ENCODE data around the gene HYDIN. TPM values are rescaled to one million over a fixed set of nuclear protein-coding genes. Genes with fewer than 3 reads are reported as not detected.
A peak's percentile ranks its signal among the peaks of the same experiment; 100 is the strongest.
"Not testable (repeated sequence)": the region's sequence is repeated elsewhere in the genome, so short reads cannot be mapped to it uniquely, and the experiment has no call there.

Gene HYDIN
- polyA plus RNA-seq, 1 donor = 18.6 TPM

DNA sequence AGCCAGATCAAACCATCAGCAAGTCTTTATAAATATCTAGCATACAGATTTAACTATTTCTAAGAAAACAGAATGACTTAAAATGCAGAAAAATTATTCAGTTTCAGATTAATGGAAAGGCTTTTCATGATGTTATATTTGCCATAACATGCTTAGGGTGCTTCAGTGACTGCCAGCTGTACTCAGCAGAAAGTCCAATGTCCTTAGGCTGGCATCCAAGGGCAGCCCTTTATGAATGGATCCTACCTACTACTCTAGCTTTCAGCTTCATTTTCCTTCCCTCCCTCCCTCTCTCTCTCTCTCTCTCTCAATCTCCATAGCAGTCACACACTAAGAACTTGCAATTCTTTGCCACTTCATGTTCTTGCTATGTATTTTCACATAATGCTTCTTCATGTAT, 124.6 kb downstream of the HYDIN start:
- not testable (repeated sequence) for DNase-seq

DNA sequence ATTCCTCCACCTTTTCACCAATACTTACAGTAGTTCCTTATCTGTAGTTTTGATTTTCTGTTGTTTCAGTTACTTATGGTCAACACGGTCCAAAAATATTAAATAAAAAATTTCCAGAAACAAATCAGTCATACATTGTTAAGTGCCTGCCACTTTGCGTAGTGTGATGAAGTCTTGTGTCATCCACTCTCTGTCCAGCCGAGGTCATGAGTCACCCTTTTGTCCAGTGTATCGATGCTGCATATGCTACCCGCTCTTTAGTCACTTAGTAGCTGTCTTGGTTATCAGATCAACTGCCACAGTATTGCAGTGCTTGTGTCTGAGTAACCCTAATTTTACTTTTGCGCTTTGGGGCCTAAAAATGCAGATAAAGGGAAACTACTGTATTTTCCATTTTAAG, 146.9 kb downstream of the HYDIN start:
- DNase-seq = not testable (repeated sequence)

DNA sequence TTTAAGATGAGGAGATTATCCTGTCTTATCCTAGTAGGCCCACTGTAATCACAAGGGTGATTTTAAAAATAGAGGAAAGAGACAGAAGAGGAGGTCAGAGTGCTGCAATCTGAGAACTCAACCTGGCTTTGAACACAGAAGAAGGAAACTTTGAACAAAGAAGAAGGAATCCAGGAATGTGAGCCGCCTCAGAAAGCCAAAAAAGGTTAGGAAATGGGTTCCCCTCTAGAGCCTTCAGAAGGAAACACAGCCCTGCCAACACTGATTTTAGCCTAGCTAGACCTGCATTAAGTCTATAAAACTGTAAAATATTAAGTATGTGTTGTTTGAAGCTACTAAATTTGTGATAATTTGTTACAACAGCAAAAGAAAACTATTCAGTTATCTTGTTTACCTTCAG, 149.7 kb downstream of the HYDIN start:
- DNase-seq = not testable (repeated sequence)

DNA sequence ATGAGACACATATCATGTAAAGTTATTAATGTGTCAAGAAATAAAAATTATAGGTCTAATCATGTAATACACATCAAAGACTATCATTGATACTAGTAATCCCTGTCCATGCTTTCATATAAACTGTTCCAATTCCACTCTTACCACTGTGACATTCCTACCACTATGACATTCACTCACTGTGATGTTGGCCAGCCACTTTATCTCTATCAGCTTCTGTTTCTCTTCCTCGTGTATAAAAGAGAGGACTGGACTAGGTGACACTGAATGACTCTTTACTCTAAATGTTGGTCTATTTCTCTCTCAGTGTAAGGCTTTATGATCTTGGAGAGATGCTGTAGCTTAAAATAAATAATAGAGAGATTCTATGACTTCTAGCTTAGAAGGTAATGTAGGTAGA, 150.3 kb downstream of the HYDIN start:
- not testable (repeated sequence) for DNase-seq

DNA sequence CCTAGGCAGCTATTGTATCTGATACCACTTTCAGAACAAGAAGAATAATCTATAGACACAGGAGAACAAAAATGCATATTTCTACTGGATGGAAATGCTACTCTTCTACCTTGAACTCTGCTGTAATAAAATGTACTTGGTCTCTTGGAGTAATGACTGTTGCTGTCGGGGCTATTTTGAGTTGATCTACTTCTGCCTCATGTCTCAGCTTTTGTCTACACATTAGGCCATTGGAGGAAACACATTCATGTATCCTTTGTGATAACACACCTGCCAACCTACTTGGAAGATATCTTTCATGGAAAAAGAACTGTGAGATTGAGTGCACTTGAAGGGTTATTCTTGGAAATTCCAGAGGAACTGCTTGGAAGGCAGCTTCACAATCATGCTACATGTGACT, 159.9 kb downstream of the HYDIN start:
- not testable (repeated sequence) for DNase-seq

DNA sequence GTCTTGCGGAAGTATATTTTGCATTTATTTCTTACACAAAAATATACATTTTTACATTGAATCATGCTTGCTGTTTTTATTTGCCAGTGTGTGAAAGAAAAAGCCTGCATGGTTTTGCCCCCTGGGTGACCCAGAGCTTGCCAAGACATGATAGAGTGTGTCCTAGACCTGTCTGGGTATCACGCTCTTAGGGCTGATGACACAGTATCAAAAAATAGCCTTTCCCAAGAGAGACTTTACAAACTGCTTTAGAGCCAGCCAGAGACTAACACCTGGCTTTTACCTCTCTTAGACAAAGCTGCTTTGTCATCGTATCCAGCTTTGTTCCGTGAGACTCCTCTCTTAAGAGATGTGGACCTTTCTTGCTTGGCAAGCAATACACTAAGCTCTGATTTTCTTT, 160.7 kb downstream of the HYDIN start:
- not testable (repeated sequence) for DNase-seq

DNA sequence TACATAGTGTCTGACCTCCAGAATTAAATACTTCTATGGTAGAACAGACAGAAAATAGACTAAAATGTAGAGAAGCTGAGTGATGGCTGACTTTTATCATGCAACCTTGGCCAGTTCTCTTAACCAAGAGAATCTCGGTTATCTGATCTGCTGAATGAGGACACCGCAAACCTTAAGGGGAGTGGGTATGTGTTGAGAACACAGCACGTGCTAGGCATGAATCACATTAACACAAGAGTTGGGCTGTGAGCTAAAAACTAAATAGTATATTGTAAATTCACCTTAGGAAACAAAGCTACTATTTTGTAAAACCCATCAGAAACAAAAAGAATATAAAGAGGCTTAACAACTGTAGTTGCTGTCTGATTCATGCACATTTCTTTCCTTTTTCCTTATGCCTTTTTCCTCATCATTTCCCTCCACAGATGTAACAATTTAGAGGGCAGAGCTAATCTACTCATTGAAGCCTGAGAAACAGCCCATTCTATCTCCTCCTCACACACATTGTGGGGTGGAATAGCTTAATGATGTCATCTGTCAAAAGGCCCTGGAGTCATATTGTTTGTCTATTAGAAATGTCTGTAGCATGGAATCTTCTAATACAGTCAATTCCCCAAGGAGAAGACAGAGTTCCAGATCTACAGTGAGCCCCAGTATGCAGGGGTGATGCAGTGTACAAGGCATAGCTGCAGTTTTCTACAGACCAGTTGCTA, 176.5 kb downstream of the HYDIN start:
- DNase-seq = not testable (repeated sequence)

DNA sequence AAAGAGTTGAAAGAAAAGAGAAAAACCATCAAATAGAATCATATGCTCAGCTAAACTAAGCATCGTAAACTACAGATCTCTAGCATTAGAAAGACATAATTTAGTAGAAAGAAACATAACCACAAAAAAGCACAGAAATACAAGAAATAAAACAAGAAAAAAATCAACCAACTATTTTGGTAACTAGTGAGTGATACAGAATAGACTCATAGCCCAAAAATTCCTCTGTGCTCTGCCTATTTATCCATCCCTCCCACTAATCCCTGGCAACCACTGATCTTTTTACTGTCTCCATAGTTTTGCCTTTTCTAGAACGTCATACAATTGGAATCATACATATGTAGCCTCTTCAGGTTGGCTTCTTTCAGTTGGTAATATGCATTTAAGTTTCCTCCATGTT, 180.2 kb downstream of the HYDIN start:
- DNase-seq = not testable (repeated sequence)

DNA sequence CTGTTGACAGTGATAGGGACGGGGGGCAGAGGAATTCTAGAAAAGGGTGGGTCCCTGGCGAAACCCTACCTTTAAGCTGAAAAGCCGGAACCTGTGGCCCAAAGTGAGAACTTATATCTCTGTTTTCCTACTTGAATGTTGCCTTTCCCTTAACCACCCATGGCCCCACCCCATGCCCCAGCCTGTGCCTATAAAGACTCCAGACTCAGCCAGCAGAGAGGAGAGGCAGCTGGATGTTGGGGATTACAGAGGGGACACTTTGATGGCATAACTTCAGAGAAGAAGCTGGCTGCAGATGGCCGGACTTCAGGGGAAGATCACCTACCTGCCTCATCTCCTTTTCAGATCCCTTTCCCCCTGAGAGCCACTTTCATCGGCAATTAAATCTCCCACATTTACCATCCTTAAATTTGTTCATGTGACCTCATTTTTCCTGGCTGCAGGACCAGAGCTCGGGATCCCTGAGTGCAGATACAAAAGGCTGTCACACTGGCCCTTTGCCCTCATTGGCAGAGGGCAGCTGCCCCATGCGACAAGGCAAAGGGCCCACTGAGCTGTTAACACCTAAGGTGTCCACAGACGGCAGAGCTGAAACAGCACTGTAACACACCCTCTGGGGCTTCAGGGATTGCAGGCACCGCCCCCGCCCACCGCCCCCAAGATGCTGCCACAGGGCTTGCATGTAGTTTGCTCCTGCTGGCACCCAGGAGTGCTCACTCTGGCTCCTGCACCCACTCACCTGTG, 191.0 kb downstream of the HYDIN start:
- DNase-seq = not testable (repeated sequence)

DNA sequence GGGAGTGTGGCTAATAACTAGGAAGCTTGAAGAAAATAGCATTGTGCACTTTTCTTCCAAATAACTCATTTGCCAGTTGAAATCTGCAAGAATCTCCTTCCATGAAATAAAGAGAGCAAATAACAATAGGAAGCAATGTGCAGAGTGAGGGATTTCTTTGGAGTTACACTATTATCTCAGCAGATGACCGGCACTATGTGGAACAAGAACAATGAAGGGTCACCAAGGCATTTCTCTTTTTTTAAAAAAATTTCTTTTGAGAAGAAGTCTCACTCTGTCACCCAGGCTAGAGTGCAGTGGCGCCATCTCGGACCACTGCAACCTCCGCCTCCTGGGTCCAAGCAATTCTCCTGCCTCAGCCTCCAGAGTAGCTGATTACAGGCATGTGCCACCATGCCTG, 192.1 kb downstream of the HYDIN start:
- DNase-seq = not testable (repeated sequence)

DNA sequence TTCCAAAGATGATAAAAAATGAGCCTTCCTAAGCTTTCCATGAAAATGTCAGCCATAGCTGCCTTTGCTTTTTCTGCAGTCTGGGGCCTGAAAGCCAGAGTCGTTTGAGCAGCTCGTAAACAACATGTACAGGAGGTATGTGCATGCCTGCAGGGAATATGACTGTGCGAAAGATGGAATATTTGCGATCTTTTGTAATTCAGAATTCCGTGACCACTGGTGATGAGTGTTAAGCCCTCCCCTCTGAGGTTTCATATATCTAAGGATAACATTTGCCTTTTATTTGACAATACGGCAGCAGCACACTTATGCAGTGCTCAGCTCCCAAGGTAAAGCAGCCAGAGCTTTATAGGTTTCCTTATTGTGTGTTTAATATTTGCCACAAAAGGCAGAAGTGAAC, 192.5 kb downstream of the HYDIN start:
- DNase-seq = not testable (repeated sequence)

DNA sequence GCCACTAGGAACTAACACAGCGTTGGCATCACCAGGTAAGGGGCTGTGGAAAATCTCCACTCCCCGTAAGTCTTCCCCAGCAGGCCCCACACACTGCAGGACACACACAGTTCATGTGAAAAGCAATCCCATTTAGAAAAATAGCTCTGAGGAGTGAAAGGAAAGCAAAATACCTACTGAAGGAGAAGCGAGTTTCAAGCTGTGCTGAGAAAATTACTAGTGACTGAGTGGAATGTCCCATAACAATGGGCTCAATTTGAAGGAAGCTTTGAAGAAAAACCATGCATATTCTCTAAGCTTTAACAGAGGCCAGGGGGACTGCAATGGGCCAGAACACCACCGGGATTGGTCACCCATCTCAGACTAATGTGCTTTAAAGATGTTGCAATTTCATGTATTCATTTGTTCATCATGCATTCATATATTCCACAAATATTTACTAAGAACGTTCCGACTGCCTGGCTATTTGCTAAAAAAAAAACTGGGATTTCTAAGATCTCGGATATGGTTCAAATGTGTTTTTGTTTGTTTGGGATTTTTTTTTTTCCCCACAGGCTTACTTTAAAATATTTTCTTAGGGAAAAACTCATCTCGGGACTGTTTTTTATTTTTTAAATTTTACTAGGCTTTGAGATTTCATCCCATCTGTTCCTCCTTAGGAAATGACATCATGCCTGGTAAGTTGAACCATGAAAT, 202.3 kb downstream of the HYDIN start:
- DNase-seq = not testable (repeated sequence)

DNA sequence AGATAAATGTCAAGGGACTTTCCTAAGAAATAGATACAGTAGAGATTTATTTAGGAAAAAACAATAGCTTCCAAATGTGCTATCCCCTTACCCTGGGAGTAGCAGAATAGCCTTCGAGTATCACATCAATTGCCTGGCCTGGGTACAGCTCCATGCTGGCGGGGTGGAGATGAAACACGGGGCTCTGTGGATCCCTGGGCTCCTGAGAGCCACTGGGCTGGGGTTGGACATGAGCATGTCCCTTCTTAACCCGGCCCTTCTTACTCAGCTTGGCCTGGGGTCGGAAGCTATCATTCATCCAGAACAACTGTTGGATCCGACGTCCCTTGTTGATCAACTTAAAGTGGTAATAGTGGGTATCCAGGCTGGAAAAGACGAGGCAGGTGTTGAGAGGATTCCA, 203.0 kb downstream of the HYDIN start:
- DNase-seq = not testable (repeated sequence)

DNA sequence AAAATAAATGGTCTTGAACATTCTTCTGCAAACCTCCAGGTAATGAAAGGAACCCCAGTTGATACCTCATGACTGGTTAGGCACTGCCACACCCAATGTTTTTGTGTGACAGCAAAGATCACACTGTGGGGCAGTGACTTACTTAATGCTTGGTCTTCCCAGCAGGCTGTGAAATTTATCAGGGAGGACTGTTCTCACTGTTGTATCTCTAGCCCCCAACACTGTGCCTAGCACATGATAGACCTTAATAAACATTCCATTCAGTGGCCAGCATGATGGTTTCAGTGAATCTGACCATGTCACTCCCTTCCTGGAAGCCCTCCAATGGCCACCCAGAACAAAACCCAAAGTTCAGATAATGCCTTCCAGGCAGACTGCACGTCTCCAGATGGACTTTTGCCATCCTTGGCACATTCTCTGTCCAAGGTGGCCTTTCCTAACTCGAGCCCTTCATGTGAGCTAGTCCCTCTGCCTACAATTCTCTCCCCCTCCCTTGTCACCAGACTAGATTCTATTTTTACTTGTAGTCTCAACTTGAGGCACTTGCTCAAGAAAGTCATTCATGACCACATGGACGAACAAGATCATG, 206.6 kb downstream of the HYDIN start:
- DNase-seq = not testable (repeated sequence)

DNA sequence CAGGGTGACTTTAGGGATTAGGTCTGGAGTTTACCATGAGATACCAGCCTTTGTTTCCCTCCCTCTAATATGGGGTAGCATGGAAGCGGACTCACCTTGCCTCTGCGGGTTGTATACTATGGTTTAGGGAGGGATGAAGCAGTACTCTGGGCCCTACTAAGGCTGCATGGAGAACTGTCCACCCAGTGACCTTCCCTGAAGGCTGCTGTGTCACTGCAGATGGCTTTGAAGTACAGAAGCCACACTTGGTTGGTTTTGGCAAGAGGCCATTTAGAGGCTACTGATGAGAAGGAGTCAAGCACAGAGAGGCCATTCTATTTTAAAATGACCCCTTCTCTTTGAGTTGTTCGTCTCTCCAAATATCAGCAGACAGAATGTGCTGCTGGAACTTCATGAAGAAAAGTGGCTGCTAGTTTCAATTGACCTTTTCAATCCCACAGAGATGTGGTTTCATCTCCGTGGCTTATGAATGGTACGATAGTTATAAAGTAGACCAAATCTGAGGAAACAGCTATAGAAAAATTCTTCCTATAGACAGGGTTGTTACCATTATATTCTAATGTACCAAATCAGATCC, 208.5 kb downstream of the HYDIN start:
- not testable (repeated sequence) for DNase-seq

DNA sequence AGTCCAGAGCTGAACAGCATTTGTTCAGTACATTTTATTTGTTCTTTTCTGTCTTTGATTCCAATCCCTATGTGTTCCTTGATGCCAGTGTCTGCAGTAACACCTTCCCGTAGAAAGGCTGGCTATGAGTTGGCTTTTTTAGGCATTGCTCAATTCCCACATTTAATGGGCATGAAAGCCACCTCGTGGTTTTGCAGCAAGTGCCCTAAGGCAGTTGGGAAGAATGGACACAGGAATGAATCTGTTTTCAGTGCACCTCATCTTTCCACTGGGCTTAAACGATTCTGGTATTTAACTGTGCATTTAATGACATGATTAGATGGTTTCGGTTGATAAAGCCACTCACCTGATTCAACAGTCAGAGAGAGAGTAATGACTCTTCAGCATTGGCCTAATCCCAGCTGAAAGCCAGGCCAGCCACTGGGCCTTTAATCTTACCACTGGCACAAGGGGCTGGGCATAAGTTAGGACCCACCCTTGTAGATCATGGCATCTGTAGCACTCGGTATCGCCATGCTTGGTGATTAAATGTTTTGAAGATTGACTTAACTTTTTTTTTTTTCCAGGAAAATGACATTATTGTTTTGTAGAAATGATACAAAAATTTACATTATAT, 211.3 kb downstream of the HYDIN start:
- not testable (repeated sequence) for DNase-seq

DNA sequence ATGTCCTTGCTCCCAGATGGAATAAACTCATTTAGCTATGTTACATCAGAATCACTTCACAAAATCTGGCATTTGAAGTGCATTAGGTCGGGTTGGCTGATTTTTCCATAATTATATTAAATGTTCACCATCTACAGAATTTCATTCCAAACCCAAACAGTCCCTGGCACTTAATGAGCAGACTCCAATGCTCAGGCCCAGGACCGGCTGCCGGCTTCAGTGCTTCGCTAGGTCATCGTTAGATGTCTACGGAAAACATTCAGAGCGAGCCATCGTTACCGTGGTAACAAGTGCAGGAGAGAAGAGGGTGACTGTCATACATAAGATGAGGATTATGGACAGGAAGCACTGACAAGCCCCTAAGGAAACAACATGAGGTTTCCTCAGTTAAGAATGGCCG, 215.1 kb downstream of the HYDIN start:
- DNase-seq = not testable (repeated sequence)

DNA sequence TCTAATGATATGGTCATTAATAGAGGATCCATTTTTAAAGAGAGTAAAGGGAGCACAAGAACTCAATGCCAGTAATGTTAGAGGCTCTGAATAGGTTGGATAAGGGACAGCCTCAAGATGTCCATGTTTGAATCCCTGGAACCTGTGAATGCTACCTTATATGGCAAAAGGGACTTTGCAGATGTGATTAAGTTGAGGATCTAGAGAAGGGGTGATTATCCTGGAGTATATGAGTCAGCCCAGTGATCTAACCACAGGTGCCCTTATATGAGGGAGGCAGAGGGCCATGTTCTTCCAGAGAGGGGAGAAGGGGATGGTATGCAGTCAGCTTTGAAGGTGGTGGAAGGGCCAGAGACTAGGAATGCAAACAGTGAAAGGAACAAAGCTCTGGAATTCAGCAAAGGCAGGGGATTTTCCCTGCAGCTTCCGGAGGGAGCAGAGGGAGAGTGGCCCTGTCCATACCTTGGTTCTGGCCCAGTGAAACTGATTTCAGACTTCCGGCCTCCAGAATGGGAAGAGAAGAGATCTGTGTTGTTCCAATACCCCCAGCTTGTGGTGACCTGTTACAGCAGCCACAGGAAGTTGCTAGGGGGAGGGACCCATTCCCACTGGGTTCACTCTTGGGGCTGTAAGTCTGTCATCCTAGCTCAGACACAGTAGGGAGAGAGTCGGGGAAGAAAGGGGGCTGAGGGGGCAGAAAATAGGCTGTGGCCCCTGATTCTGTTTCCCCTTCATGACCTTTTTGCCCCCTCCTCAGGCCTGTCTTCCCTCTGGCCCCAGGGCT, 220.9 kb downstream of the HYDIN start:
- not testable (repeated sequence) for DNase-seq

DNA sequence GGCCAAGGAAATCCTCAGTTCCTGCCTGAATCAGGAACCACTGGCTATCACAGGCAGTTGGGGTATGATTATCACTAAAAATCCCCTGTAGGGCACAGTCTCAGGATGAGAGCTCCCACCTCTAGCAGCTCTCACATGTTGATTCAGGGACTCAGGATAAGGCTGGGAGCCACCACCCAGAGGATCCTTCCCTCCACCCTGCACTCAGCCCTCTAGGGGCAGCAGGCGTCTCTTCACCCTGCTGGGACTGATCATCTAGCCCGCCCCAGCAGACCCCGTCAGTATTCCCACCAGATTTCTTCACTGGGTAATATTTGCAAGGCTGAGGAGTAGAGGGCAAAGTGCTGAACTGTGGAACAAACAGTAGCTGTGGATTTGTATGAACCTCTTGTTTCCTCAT, 224.0 kb downstream of the HYDIN start:
- DNase-seq = not testable (repeated sequence)

DNA sequence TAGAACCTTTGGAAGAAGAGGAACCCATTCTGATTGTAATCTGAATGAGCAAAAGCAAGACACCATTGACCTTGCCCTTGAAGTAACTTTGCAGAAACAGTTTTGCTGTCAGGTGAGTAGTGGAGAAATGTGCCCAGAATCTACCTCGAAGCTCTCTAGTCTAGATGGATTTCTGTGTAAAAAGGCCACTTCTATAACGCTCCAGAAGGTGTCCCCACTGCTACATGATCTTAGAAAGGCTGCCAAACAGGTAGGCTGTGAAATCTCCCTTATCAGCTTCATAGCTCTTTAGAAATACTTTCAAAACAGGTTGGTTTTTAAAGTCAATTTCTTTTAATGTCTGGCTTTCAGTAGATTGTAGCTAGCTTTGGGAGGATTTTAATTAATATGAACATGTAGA, 230.8 kb downstream of the HYDIN start:
- DNase-seq = peak; percentile 18

DNA sequence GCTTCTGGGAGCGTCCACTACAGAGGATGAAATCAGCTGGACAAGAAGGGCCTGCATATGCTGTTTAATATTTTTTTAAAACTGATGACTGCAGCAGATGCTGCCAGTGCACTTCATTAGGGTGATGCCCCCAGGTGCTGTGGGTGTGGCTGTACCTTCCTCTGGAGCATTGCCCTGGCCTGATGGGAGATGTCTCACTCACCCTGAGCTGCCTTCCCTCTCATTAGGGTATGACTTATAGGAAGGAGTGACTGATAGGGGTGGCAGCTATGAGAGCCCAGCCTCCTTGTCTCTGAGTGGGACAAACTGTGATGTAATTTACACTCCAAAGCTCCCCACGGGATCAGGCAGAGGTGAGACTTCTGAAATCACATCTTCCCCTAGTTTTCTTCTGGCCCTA, 234.7 kb downstream of the HYDIN start:
- DNase-seq = not testable (repeated sequence)
